Suppressor macrophage (primary cell): Measurements from ENCODE around the gene ADD1.
"Not testable (repeated sequence)": the region's sequence is repeated elsewhere in the genome, so short reads cannot be mapped to it uniquely, and the experiment has no call there.

Experiments
- DNase-seq, 4 experiments: peaks; one replicate each; pipeline ENCODE4 v3.0.0-alpha.2; 2020 to 2022

ADD1 gene

DNA sequence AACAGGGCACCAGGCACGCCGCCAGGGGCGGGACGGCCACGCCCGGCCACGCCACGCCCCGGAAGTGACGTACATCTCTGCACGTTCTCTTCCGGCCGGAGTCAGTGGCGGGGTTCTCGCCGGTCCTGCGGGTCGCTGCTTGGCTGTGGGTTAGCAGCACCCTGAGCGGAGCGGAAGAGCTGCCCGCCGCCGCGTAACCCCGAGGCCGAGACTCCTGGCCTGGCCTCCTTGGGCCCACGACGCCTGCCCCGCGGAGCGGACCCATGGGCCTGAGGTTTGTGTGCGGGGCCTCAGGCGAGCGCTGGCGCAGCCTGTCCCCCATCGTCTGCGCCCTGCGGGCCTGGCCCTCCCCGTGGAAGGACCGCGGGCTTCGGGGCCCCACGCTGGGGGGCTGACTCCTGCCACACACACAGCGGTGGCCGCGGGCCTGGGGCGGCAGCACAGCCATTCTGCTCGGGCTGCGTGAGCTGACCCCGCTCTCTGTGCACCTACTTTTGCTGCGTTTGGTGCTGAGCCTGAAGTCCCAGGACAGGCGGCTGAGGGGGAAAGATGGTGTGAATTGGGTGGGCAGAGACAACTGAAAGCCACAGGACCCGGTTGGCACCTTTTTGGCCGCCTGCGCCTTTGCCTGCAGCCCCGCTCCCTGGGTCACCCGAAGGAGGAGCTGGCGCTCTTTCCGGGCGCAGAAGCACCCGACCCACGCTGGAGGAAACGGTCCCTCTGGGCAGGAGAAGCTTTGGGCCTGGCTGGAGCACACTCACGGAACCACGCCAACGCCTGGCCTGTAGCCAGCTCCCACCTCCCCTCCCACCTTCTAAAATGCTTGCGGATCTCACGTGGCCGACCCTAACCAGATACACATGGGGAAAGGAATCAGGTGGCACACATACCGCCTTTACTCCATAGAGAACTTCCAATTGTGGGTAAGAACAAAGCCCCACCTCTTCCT lies 91.4 kb downstream of the ADD1 start:
- peak; percentile 96 to 98 (median 98) for DNase-seq

DNA sequence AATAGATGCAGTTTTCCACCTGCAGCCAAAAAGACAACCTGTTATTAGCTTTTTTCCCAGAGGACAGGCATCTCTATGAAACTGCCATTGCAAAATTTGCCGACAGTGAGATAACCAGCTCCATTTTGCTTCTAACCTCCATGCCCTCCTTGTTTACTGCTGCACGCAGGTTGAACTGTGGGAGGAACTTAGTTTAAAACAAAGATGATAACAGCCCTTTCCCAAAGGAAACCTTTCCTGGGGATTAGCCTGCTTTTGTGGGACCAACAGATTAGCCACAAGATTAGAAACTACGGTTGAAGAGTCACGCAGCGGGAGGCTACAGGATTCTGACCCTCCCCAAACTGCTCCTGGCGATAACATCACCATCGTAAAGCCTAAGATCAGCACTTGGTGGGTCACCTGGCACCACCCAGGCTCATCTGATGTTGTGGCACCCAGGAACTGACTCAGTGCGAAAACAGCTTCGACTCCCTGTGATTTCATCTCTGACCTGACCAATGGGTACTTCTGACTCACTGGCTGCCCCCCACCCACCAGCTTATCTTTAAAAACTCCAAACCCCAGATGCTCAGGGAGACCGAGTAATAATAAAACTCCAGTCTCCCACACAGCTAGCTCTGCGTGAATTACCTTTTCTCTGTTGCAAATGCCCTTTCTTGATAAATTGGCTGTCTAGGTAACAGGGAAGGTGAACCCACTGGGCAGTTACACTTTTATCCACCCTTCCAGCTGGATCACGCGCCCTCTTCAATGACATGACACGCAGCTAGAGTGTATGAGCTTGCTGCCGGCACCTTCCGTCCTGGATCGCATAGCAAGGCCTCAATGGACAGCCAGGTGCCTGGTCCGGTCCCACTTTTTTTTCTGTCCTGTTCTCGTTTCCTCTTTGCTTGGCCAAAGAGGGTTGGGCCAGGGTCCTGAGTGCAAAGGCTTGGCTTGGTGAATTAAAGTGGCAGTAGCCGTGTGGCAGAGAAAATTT lies 92.4 kb downstream of the ADD1 start:
- peak in 1 of 4 experiments; percentile 20 for DNase-seq

DNA sequence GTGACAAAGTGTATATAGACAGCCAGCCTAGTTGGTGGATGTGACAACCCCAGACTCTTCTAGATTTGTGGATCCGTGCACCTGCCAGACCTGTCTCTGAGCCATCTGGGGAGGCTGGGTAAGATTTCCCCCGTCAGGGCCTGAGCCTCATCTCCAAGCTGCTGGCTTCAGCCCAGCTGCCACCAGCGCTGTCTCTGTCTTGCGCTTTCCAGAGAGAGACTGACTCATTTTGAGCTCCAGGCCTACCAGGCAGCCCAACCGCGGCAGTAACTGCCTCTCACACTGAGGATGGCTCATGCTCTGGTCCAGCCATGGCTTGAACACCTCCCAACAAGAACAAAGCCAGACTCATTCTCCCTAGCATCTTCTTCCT lies 93.1 kb downstream of the ADD1 start:
- no peak for DNase-seq

DNA sequence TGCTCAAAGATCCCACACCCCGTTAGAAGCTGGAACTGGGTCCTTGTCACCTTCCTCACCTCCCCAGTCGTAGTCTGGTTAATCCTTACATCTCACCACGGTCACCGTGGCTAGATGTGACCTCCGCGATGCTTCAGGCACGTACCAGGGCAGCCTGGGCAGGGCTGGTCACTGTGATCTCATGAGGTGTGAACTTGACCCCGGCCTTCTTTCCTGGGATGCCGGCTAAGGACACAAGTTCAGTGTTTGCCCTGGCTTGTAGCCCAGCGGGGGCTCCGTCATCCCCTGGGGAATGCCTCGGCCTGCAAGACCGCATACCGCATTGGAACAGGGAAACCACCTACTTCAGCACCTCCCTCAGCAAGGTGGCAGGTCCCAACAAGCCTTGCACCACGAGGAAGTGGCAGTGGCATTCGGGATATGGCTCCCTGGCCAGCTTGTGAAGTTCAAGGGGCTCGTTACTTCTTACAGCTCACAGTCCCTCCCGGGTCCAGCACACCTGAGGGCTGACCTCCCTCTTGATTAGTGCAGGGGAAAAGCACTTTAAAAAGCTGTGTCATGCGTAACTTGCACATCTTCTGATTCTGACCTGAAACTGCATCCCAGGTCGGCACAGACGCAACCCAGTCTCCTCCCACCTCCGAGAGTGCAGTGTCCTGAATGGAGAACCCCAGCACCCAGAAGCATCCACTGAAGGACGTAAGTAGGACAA lies 93.7 kb downstream of the ADD1 start:
- DNase-seq = no peak

DNA sequence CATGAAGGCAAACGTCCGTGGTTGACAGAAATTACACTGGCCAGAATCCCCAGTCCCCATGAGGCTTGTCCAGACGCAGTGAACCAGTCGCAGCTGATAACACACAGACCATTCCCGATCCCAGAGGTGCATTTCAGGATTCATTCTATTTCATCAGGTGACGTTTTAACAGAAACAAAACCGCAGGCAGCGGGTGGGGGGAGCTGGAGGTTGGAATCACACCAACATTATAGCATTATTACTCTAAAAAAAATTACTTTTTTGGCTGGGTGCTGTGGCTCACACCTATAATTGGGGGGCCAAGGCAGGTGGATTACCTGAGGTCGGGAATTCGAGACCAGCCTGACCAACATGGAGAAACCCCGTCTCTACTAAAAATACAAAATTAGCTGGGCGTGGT lies 94.3 kb downstream of the ADD1 start:
- no peak for DNase-seq

DNA sequence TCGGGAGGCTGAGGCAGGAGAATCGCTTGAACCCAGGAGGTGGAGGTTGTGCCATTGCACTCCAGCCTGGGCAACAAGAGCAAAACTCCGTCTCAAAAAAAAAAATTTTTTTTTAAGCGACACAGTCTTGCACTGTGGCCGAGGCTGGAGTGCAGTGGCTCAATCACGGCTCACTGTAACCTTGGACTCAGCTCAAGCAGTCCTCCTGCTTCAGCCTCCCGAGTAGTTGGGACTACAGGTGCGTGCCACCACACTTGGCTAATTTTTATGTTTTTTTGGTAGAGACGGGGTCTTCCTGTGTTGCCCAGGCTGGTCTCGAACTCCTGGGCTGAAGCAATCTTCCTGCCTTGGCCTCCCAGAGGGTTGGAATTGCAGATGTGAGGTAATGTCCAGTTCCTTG lies 94.8 kb downstream of the ADD1 start:
- DNase-seq = not testable (repeated sequence)

DNA sequence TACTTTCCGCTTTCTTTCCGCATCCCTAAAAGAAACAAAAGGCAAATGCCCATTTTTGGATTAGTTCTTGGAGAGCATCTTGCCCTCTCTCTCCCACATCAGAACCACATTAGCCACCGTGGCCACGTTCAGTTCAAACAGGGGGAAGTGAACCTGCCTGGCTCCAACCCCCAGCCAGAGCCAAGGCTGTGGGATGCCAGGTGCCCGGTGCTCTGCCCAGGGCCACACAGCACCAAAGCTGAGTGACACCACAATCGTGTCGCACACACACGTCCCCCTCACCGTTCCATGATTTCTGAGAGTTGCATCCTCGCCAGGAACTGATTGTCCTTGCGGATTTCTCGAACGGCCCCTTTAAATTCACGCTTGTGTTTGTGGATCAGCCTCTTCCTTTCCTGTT lies 95.3 kb downstream of the ADD1 start:
- no peak for DNase-seq

DNA sequence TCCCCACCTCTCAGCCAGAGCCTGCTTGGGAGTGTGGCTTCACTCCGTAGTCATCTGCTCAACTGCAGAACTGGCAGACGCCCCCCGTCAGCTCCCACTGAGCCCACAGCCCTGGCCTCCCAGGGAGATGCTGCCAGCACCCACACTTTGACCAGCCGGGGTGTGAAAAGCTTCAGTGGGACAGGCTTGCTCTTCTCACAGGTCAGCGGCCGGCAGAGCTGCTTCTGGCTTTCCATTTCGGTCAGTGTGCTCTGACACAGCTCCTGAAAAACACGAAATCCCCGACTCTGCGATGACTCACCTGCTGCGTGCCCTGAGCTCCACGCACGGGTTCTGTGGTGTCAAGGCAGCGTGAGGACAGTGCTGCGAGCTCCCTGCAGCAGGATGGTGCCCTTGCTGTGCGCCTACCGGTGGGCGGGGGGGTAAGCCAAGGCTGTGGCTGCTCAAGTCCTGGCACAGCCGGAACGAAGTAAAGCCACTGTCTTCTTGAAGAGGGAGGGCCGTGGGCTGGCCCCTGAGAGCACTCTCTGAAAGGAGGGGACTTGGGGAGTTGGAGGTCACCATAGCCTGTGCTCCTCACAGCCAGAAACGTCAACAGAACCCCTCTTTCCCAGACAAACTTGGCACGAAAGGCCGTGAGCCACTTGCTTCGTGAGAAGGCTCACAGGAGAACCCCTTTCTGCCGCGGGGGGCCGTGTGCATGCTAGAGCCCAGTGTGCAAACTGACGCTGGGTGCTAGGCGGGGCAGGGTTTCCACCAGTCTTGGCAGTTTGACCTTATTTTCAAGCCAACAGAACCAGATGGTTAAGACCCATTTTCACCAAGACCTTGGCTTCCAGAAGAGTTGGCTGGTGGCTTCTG lies 96.0 kb downstream of the ADD1 start:
- DNase-seq = no peak

DNA sequence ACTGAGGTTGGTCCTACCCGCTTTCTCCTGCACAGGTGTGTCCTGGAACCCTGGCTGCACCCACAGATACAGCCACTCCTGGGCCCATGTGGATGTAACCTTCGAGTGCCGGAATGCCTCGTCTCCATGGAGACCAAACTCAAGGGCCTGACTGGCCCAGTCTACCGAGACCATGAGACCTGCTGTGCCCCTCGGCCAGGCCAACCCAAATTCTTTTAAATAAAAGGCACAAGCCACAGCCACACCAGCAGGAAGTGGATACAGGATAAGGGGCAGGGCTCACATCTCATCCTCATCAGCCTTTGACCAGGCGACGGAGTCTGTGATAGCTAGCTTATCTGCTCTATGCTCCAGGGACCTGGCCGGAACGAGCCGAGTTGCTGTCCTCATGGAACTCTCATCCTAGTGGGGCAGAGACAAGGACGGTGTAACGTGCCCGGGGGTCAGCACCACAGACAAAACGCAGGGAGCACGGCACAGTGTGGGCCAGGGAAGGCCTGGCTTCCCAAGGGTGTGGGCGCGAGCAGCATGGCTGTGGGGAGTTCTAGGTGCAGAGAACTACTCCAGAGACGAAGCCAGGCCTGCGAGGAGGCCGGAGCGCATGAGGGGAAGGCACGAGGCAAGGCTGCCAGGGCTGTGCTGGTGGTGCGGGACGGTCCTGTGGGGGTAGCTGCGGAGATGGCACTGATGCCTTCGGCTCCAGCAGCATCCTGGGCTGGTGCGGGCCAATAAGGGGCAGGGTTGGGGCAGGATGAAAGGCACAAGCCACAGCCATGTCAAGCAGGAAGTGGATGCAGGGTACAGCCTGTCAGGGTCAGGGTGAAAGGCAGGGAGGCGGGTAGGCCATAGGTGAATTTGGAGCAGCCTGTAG lies 96.9 kb downstream of the ADD1 start:
- no peak for DNase-seq

DNA sequence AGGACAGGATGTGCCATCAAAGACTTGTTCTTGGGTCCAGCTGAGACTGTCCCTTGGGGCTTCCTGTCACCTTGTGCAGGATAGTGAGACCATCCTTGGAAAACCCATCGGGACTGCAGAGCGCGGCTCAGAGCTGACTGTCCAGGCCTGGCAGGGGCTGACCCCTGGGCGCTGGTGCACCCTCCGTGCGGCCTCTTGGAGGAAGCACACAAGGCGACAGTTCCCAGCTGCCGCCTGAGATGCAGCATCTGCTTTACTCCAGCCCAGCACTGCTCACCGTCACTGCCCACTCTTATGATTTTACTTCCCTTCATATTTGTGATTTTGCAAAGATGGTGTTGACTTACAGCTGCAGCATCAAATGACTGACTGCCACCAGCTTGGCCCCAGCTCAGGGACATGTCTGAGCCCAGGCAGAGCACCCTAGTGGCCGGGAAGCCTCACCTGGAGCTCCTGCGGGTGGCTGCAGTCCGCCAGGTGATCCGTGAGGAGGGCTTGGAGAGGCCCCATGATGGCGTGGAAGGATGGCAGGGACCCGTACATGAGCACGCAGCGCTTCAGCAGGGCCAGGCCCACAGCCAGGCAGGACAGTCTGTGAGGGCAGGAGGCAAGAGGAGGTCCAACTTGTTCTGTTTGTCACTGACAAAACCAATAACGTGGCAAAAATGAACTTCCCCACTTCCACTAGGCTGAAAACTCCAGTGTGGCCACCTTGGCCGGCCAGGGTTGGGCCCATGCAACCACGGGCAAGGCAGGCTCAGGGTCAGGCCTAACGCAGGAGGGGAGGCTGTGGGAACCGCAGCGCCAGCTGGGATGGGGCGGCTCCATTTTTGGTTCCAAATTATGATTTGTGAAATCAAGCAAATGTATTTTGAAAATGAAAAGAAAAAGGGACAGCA lies 97.7 kb downstream of the ADD1 start:
- DNase-seq = no peak

DNA sequence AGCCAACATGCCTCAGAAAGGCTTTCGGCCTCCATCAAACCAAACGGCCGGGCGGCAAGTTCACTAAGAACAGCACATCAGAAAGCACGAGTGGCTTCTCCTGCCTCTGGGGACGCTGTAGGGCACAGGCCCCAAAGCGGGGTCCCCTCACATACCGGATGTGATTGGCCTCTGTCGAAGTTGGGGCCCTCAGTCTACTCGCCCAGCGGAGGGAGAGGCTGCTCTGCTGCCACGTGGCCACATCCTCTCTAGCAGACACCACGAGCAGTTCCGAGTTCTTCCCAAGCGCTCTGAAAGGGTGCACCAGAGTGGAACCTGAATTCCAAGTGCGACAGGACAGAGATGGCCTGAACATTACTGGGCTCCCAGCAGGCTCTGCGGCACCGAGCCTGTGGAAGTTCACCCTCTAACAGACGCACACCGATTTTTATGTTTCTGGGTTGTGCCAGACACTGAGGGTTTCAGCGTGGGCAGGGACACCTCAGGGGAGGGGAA lies 98.4 kb downstream of the ADD1 start:
- DNase-seq = no peak

DNA sequence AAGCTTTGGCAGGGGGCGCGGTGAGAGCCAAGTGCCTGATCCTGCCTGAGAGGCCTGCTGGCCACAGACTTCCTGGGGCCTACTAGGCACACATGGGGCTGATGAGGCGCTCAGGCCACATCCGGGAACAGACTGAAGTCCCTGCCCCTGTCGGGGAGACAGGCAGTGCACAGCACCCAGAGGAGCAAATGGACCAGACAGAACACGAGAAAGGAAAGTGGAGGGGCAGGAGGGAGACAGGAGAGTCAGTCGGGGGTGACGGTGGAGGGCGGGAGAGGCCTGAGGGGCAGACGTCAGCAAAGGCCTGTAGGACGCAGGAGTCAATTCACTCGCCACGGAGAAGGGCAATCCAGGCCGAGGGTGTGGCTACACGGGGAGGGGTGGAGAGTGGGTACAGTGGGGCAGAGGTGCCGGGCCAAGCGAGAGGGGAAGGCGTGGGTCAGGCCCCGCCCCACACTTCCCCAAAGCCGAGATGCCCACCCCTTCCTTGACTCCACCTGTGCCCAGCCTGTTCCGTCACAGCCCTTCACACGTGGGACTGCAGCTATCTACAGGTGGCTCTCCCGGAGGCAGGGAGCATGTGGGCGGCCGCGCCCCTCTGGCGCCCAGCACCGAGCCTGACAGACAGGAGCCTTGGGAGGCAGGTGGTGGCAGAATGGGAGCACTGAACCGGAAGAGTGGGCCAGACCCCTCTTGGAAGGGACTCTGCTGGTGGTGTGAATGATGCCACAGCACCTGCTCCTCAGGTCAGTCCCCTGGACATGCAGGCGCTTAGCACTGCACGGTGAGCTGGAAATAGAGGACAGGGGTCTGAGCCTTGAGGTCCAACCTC lies 99.1 kb downstream of the ADD1 start:
- DNase-seq = peak in 2 of 4 experiments; percentile 5 to 25

DNA sequence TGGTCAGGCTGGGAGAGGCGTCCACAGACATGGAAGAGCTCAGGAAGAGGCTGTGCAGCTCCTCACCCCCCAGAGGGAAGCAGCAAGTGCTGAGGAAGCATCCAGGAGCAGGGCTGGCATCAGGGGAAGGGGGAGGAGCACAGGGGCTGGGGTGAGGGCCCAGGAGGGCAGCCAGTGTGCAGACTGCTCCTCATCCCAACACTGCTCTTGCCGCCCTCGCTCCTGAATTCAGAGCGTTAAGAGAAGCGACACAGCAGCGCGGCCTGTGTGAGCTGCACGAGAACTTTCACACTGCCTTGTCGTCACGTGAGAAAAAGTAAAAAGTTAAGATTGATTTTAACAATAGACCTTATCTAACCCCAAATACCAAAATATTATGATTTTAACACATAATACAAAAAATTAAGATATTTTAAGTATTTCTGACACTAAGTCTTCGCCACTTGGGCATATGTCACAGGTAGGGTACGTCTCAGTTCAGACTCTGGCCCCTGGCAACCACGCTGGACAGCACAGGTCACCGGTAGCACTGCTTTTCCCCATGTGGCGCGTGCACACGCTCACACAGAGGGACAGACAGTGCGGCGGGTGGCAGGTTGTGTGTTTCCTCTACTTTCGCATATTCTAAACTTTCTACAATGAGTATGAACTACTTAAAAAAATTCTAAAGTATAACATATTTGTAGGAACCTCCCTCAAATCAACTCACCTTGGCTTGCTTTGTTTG lies 99.9 kb downstream of the ADD1 start:
- DNase-seq = no peak

DNA sequence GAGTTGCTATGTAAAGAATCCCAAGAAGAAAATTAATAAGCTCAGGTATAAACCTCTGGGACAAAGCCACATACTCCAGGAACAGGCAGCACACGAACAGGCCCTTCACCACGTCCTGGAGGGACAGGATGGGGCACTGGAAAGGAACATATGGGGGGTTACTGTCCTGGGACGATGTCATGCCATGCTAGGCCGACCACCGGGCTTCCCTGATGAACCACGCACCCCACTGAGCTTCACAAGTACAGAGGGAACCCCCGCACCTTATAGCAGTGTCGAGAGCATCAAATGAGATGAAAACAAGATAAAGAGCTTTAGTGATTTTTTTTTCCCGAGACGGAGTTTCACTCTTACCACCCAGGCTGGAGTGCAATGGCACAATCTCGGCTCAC lies 100.4 kb downstream of the ADD1 start:
- no peak for DNase-seq

DNA sequence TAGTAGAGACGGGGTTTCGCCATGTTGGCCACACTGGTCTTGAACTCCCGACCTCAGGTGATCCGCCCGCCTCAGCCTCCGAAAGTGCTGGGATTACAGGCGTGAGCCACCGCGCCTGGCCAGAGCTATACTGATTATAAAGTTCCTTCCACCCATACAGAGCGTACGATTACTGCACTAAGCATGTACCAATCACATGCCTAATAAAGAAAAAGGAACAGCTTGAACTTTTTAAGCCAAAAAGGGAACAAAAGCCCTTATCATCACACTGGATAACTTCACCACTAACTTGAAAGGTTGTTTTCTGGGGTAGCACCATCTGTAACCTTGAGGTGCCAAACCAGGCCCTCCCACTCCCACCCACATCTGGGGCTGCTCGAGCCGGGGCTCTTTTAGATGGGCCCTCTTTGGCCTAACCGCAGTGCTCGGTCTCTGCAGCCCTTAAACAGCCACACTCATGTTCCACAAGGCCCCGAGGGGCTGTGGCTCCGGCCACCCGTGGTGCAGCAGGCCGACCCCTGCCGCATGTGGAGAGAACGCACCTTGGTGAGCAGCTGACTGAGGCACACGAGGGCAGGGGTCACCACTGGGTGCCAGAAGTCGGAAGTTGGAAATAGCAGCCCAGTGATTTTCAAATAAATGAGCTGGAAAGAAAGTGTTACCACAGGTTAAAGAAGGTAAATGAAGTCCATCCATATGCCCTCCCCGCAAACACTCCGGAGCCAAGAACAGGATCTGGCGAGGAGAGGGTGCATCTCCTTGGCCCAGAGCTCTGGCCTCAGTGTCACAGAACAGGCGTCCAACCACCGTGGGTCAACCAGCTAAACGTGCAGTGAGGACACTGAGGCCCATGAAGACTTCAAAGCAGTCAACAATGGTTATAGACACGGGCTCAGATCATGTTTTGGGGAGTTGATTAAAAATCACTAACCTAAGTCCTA lies 101.2 kb downstream of the ADD1 start:
- DNase-seq = peak in 2 of 4 experiments; percentile 44 to 57
